HTERT RPE-1 (cell line): ENCODE data around the gene C3orf49.

Source experiments
- in situ Hi-C: fragments of 300-500 bp; cut with MboI; formaldehyde crosslinking; loops from 4 replicates; pipeline ENCODE4 v1.14.3; 2020; ENCODE audit warnings: low sequenced_read_pairs

The C3orf49 gene

DNA sequence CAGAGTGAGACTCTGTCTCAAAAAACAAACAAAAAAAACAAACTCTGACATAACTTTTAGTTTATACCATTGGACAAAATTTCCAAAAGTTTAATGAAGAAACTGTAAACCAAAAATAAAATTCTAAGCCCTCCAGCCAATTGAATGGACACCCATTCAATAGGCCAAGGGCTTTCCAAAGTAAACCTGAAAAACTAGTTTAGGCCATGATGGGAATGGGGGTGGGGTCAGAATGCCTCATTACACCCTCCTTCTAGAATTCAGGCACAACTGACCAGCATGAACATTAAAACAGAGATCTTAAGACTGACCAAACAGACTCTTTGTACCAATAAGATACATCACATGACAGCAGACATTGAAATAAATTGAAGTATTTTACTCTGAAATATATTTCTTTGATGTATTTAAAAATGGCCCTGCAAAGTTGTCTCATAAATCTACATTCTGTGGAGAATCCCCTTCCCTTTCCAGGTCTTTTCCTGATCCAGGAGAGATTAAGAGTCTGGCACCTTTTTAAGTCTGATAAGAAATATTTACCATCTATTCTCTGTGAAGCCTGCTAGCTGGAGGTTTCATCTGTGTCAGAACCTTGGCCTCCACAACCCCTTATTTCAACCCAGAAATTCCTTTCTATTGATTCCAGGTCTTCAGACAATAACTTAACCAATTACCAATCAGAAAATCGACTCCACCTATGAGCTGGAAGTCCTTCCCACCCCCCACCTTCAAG lies 28.8 kb downstream of the C3orf49 start:
- in situ Hi-C loops, result no loop called here

DNA sequence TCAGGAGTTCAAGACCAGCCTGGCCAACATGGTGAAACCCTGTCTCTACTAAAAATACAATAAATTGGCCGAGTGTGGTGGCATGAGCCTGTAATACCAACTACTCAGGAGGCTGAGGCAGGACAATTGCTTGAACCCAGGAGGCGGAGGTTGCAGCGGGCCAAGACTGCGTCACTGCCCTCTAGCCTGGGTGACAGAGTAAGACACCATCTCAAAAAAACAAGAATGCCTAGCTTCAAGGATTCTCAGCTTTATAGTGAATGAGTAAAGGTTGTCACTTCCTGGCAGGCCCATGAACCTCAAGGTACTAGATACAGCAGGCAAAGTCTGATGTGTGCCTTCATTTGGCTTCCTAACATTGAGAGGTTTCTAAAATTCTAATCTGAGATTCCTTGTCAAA lies 30.1 kb downstream of the C3orf49 start:
- in situ Hi-C loops, result no loop called here

DNA sequence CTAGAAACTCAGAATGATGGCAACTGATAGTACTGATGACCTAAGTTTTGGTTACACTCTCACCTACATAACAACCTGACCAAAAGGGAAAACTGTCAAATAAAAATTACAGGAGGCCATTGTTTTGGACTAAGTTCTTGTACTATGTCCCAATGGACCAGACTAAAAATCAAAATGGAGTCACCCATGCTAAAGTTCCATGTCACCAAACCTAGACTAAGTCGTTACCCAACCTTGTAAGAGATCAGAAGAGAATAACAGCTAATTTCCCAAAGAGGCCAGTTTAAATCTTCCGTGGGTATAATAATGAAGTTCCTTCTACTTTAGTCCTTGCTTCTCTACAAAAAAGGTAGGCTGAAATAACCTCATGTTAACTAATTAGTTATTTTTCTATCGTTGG lies 32.2 kb downstream of the C3orf49 start:
- in situ Hi-C loops, result no loop called here

DNA sequence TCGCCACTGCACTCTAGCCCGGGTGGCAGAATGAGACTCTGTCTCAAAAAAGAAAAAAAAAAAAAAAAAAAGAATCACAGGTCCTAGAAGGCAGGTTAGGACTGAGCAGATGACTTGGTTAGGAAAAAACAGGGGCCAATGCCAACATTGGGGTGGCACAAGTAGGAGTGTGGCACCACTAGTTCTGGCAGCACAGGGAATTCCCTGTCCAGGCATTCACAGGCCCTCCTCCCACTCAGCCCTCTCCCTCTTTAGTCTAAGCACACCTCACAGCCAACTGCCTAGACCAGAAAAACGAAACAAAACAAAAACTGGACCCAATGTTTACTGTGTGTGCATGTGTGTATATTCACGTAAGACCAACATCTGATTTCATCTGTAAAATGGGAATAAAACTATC lies 34.0 kb downstream of the C3orf49 start:
- in situ Hi-C loops, result no loop called here

DNA sequence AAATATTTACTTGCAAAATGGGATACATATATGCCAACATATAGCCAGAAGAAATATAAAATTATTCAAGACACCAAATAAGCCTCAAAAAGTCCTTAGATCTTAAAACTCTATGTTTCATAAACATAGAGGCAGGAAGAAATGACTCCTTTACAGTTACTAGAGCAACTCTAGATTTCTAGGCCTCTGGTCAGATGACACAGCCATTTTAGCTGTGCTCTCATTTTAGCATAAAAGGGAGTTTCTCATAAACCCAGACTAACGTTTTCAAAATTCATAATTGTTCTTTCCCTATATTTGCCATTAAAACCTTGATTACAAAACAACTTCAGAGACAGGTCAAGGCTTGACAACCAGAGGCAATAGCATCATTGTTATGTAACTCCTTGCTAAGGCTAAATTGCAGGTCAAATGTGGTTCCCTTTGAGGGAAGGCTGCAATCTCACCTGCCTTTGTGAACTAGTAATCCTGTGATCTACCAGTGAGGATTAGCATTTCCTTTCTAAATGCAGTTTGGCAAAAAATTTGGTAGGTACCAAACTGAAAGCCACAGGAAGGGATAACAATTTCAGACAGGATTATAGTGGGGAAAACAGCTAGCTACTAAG lies 36.3 kb downstream of the C3orf49 start:
- in situ Hi-C loops, result no loop called here

DNA sequence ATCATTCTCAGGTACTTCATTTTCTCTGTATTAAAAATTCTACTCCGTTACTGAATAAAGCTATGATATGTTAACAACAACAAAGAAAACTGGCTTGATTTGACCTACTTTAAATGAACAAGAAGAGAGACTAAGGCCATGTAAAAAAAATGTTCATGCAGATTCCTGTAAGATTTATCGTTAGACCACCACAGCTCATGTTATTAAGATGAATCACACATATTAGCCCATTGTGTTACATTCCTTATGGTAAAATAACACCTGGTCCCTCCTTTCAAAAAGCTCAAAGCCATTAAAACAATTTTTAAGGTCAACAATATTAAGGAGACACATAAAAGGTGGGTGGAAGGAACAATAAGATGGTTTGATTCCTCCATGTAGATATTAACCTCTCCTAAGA lies 38.2 kb downstream of the C3orf49 start:
- in situ Hi-C loops, result no loop called here

DNA sequence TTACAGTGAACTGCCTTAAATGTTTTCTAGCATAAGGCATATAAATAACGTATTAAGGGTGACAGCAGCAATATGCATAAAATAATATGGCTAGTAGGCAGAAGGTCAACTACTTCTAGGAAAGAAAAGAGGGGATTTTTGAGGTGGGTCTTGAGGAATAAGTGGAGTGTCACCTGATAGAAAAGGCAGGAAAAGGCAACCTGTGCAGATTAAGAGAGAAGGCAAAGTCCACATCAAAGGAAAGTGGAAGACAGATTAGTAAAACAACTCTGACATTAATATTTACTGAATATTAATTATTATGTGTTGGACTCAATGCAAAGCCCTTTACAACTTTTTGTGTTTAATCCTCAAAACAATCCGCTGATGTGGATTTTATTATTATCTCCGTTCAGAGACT lies 41.7 kb downstream of the C3orf49 start:
- in situ Hi-C loops, result no loop called here

DNA sequence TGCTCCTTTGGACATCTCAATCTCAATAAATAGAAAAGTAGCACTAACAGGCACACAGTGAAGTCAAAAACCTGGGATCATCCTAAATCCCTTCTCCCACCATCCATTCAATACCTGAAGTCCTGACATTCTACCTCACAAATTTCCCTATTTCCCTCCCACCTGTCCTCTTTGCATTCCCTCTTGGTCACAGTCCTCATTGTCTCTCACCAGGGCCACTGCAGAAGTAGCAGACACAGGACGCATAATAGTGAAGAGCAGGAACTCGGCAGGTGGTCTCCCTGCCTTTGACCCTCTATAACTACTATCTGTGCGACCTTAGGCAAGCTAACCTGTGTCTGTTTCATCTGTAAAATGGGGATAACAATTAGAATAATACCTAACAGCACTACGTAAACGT lies 42.2 kb downstream of the C3orf49 start:
- in situ Hi-C loops, result no loop called here

- in situ Hi-C loops, result no loop called here
Measured at GRCh38 chr3:63862804-63863149, 43.7 kb downstream of the C3orf49 start.

- in situ Hi-C loops, result no loop called here
Measured at GRCh38 chr3:63863150-63864007, 44.3 kb downstream of the C3orf49 start, which contains the start of the genes ATXN7 and THOC7. TSS of gene ATXN7 (plus strand) at chr3:63863867. CDS start at chr3:63912599, 48,732 bp downstream. TSS of gene THOC7 (minus strand) at chr3:63863805. CDS start at chr3:63863790, 15 bp downstream.

- in situ Hi-C loops, result no loop called here
Measured at GRCh38 chr3:63864008-63864964, 45.2 kb downstream of the C3orf49 start.

DNA sequence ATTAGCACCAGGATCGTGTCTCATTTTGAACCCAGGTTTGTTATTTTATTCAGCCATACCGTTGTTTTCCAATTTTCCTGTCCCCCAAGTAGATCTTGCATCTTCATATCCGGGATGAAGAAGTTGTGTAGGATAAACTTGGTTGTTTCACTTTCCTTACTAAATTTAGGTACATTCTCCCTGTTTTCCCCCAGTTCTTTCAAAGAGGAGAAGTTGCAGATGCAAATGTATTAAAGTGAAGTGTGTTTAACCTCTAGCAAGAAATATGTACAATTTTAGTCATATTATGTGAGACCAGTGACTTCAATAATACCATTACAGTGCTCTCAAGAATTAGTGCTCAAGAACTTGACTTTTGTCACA lies 45.8 kb downstream of the C3orf49 start:
- in situ Hi-C loops, result no loop called here

- in situ Hi-C loops, result no loop called here
Measured at GRCh38 chr3:63867225-63867624, 48.1 kb downstream of the C3orf49 start.

DNA sequence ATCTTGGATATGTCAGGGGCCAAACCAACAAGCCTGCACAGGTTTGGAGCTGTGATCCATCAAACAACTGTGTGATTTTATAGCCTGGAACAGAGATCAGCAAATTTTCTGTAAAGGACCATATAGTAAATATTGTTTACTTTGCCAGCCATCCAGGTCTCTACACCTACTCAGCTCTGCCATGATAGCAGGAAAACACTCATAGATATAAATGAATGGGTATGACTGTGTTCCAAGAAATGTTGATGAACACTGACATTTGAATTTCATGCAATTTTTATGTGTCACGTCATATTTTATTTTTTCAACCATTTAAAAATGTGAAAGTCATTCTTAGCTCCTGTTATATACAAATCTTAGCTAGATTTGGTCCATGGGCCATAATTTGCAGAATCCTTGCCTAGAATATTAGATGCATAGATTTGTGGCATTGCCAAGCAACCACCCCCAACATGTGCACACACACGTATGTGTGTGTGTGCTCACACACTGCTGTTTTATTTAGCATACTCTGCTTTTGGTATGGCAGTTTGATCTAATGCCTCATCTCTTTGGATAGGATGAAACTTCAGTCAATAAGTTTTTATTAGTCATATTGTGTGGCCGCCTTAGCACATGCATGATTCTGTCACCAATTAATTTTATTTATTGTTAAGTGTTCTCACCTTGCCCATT lies 51.0 kb downstream of the C3orf49 start:
- in situ Hi-C loops, result no loop called here

DNA sequence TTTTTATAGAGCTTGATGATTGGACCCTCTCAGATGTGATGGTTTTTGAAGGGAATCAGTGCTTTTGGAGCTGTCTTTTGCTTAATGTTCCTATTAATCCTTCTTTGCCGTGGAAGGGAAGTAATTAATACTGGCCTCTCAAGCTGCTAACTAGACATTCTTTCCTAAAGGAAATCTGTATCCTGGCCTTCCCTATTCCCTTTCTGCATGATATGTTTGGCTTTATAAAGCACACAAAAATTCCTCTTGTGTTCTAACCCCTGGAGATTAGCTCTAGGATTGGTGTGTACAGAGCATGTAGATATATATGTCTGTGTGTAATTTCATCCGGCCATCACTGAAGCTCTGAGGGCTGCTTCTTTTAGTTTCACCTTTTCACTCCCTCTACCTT lies 51.5 kb downstream of the C3orf49 start:
- in situ Hi-C loops, result no loop called here

DNA sequence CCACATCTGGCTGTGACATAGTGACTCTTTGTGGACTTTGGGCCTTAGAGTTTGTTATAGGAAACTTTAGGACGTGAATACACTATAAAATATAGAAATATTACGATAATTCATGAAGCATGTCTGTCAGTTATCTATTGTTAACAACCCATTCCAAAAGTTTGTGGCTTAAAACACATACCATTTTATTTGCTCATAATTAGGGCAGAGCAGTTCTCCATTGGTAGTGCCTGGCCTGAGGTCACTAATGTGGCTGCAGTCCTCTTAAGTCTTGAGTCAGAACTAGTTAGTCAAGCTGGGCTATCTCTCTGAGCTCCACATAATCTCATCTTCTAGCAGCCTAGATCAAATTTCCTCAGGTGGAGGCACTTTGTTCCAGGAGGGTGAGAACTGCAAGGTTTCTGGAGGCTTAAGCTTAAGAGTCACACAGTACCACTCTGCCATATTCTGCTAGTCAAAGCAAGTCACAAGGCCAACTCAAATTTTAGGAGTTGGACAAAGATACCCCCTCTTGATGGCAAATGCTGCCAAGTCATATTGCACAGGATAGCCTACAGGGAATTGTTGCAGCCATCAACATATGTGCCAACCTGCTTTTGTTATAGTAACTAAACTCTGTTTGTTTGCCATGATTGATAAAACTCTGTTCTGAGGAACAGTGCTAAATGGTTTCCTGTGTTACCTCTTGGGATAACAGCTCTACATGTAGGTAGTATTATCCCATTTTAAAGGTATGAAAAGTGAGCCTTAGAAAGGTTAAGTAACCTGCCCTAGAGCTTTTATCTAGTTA lies 53.2 kb downstream of the C3orf49 start:
- in situ Hi-C loops, result no loop called here

- in situ Hi-C loops, result no loop called here
Measured at GRCh38 chr3:63874769-63875168, 55.7 kb downstream of the C3orf49 start.

DNA sequence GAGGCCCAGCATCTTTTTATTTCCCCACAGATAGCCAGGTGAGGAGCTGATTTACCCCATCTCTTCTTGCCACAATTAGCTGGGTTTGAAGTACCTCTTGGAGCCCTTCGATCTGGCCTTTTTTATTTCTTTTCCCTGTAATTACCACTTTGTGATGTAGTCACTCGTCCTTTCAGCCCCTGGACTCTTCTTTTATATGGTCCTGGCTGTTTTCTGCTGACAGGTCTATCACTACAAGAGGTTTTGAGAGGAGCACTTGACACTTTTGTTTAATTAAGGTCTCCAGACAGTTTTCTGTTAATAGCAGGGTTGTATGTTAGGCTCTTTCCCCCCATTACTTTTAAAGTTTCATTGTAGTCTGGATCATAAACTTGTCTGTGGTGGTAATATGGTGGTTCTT lies 56.4 kb downstream of the C3orf49 start:
- in situ Hi-C loops, result no loop called here

DNA sequence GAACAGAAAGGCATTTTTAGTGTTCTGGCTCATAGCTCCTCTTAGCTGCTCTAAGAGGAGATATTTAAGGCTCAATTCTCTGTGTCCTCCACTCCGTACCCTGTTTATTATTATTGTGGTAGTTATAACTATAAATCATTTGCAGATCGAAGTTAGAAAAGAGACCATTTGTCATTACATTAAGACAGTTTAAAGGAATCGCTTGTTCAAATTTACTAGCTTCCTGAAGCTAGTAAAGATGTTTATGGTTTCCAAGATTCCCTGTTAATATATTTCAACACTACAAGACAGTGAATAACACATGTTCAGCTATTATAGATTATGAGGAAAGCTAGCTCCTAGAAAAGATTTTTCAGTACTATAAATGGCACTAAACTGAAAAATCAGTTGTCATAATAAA lies 57.2 kb downstream of the C3orf49 start:
- in situ Hi-C loops, result no loop called here
